Astrocyte (in vitro differentiated cells and primary cell): ENCODE results near the gene MARK2. TPM values are rescaled to one million over a fixed set of nuclear protein-coding genes. Genes with fewer than 3 reads are reported as not detected.

Experiments
- DNase-seq: peaks from one replicate; pipeline ENCODE4 v3.0.0-alpha.2; 2010; ENCODE audit warnings: low read depth
- FAIRE-seq: peaks from 2 replicates; lab custom pipeline; 2011; peaks lifted over from hg19 to GRCh38; lab: Jason Lieb, UNC
- H2AFZ ChIP-seq: 2 replicates; pipeline ENCODE4 v1.6.0; 2012; ENCODE audit warnings: low read depth, low read length, inconsistent platforms
- H3K27ac ChIP-seq: 2 replicates; pipeline ENCODE4 v1.5.1; 2011; ENCODE audit warnings: low read depth, low read length, inconsistent platforms
- H3K27me3 ChIP-seq: 2 replicates; pipeline ENCODE4 v1.6.0; 2011; ENCODE audit warnings: low read length, inconsistent platforms; ENCODE audit not compliant: insufficient read depth
- H3K36me3 ChIP-seq: 2 replicates; pipeline ENCODE4 v1.5.1; 2011; ENCODE audit warnings: low read length, inconsistent platforms; ENCODE audit not compliant: insufficient read depth
- H3K4me1 ChIP-seq: 2 replicates; pipeline ENCODE4 v1.5.1; 2011; ENCODE audit warnings: low read length, inconsistent platforms; ENCODE audit not compliant: insufficient read depth
- H3K4me2 ChIP-seq: 2 replicates; pipeline ENCODE4 v1.6.0; 2012; ENCODE audit warnings: low read length, inconsistent platforms
- H3K4me3 ChIP-seq: 2 replicates; pipeline ENCODE4 v1.5.1; 2011; ENCODE audit warnings: low read depth, mild to moderate bottlenecking, low read length, inconsistent platforms; ENCODE audit not compliant: insufficient read depth
- H3K79me2 ChIP-seq: 2 replicates; pipeline ENCODE4 v1.6.0; 2012; ENCODE audit warnings: mild to moderate bottlenecking, low read length, inconsistent platforms; ENCODE audit not compliant: insufficient read depth
- H3K9ac ChIP-seq: 2 replicates; pipeline ENCODE4 v1.6.0; 2012; ENCODE audit warnings: mild to moderate bottlenecking, low read length, inconsistent platforms
- H3K9me3 ChIP-seq: 2 replicates; pipeline ENCODE4 v1.5.1; 2012; ENCODE audit warnings: low read depth, mild to moderate bottlenecking, low read length, inconsistent platforms; ENCODE audit not compliant: insufficient read depth
- H4K20me1 ChIP-seq: 2 replicates; pipeline ENCODE4 v1.6.0; 2012; ENCODE audit warnings: low read length, inconsistent platforms; ENCODE audit not compliant: insufficient read depth
- H3K27ac Mint-ChIP-seq: one replicate; pipeline ENCODE4 v1.8.0; 2021; ENCODE audit warnings: mild to moderate bottlenecking, mixed read lengths; ENCODE audit not compliant: unreplicated experiment
- H3K27me3 Mint-ChIP-seq: one replicate; pipeline ENCODE4 v1.8.0; 2021; ENCODE audit warnings: low read depth, mixed read lengths; ENCODE audit not compliant: unreplicated experiment
- H3K36me3 Mint-ChIP-seq: one replicate; pipeline ENCODE4 v1.8.0; 2021; ENCODE audit warnings: low read depth, mixed read lengths; ENCODE audit not compliant: unreplicated experiment
- H3K4me1 Mint-ChIP-seq: one replicate; pipeline ENCODE4 v1.8.0; 2021; ENCODE audit warnings: low read depth, mixed read lengths; ENCODE audit not compliant: unreplicated experiment
- H3K4me3 Mint-ChIP-seq: one replicate; pipeline ENCODE4 v1.8.0; 2021; ENCODE audit warnings: mild to moderate bottlenecking, moderate library complexity, mixed read lengths; ENCODE audit not compliant: unreplicated experiment
- H3K9me3 Mint-ChIP-seq: one replicate; pipeline ENCODE4 v1.8.0; 2021; ENCODE audit warnings: mild to moderate bottlenecking, mixed read lengths; ENCODE audit not compliant: unreplicated experiment
- CTCF ChIP-seq: IDR thresholded peaks from 2 replicates; pipeline ENCODE4 v1.5.1; 2011; ENCODE audit warnings: low read depth, mild to moderate bottlenecking, inconsistent platforms, low read length, moderate library complexity; ENCODE audit not compliant: insufficient read depth
- EZH2 ChIP-seq: IDR thresholded peaks from 2 replicates; pipeline ENCODE4 v1.6.1; 2012; ENCODE audit warnings: mild to moderate bottlenecking, low read length, inconsistent platforms; ENCODE audit not compliant: insufficient read depth
- total RNA-seq: library from RNA; stranded (reverse); gene quantifications from 2 replicates; pipeline ENCODE4 v1.2.1, GENCODE V29; 2021

Gene MARK2
- total RNA-seq, 1 donor from 2014 or later, result 38.1 TPM

DNA sequence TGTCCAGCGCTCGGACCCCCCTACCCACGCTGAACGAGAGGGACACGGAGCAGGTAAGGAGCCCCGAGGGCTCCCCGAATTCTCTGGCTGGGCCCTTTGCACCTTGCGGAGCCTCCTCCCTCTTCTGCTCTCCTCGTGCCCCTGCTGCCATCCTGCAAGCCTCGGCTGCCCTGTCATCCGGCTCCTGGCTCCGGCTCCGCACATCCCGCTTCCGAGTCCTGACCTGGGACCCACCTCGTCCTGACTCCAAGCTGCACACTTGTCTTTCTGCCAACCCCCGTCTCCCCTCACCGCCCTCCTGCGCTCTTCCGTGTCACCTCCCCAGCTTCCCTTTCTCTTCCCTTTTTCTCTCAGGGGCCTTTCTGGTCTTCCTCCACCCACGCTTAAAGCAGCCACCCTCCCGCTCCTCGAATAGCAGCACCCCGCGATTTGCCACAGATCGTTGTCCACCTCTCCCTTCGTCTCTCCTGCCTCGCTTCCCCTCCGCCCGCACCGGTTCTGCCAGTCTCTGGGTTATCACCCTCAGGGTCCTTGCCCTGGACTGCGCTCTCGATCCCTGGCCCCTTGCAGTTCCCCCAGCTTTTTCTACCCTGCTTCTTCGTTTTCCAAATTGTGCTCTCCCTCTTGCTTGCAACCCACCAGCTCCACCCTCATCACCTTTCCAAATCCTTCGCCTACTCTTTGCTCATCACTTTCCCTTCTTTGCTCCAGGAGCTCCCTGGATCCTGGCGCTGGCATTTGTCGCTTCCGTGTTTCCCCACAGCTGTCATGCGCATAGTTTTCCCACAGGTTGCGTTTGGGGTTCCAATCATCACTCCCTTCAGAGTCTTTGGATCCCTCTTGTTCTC lies 822 bp downstream of the MARK2 start:
- no peaks in the 10 kb centered on the region for H3K9me3 Mint-ChIP-seq
- H3K9me3 ChIP-seq, result no peaks in the 10 kb centered on the region
- H3K9ac ChIP-seq, result peak overlapping the region; percentile 98
- peaks cover 31% of the 10 kb centered on the region for H3K4me1 ChIP-seq
- H3K27me3 ChIP-seq, result no peaks in the 10 kb centered on the region
- peaks cover 54% of the 10 kb centered on the region for H3K79me2 ChIP-seq
- peaks cover 53% of the 10 kb centered on the region for H4K20me1 ChIP-seq
- H3K27ac Mint-ChIP-seq, result peak overlapping the region; percentile 85
- H3K36me3 Mint-ChIP-seq, result peaks cover 9% of the 10 kb centered on the region
- H3K27ac ChIP-seq, result peak overlapping the region; percentile 55
- DNase-seq (no peak), FAIRE-seq (no peak)
- H3K27me3 Mint-ChIP-seq, result no peaks in the 10 kb centered on the region
- peaks cover 27% of the 10 kb centered on the region for H3K4me1 Mint-ChIP-seq
- H3K36me3 ChIP-seq, result no peaks in the 10 kb centered on the region
- H3K4me3 Mint-ChIP-seq, result peak overlapping the region; percentile 91
- TF ChIP-seq CTCF (no peak), EZH2 (no peak)
- H3K4me3 ChIP-seq, result peak overlapping the region; percentile 84
- no peak overlapping the region for H2AFZ ChIP-seq
- H3K4me2 ChIP-seq, result peak overlapping the region; percentile 94

- no peaks in the 10 kb centered on the region for H3K27me3 Mint-ChIP-seq
- H3K36me3 Mint-ChIP-seq, result peaks cover 9% of the 10 kb centered on the region
- no peak for DNase-seq
- H2AFZ ChIP-seq, result no peak overlapping the region
- H3K4me3 ChIP-seq, result peak overlapping the region; percentile 84
- H3K4me1 Mint-ChIP-seq, result peaks cover 35% of the 10 kb centered on the region
- peak overlapping the region; percentile 98 for H3K9ac ChIP-seq
- FAIRE-seq, result no peak
- H3K27me3 ChIP-seq, result no peaks in the 10 kb centered on the region
- H3K36me3 ChIP-seq, result no peaks in the 10 kb centered on the region
- peaks cover 34% of the 10 kb centered on the region for H3K4me1 ChIP-seq
- H4K20me1 ChIP-seq, result peaks cover 60% of the 10 kb centered on the region
- H3K4me2 ChIP-seq, result peak overlapping the region; percentile 94
- H3K9me3 Mint-ChIP-seq, result no peaks in the 10 kb centered on the region
- peaks cover 62% of the 10 kb centered on the region for H3K79me2 ChIP-seq
- H3K4me3 Mint-ChIP-seq, result peak overlapping the region; percentile 91
- no peaks in the 10 kb centered on the region for H3K9me3 ChIP-seq
- peak overlapping the region; percentile 85 for H3K27ac Mint-ChIP-seq
- no peak for TF ChIP-seq CTCF
- H3K27ac ChIP-seq, result no peak overlapping the region
Measured at GRCh38 chr11:63840356-63841060, 1.6 kb downstream of the MARK2 start.
